COR-L47 (cell line): ENCODE results near the gene ATP1B3.
"Not testable (repeated sequence)": the region's sequence is repeated elsewhere in the genome, so short reads cannot be mapped to it uniquely, and the experiment has no call there.

Source experiments
- DNase-seq: peaks from one replicate; lab custom pipeline; 2025; lab: John Stamatoyannopoulos, UW

ATP1B3 gene

GRCh38 chr3:141905129-141905528 lies 28.7 kb downstream of the ATP1B3 start:
- DNase-seq, result no peak

GRCh38 chr3:141909408-141909807 lies 33.0 kb downstream of the ATP1B3 start:
- DNase-seq, result no peak

GRCh38 chr3:141909986-141910385 lies 33.5 kb downstream of the ATP1B3 start:
- not testable (repeated sequence) for DNase-seq

- DNase-seq, result peak; percentile 76
These were observed 36.8 kb downstream of the ATP1B3 start for GRCh38 chr3:141913150-141913811.

GRCh38 chr3:141914311-141914710 lies 37.9 kb downstream of the ATP1B3 start:
- DNase-seq, result no peak

GRCh38 chr3:141915016-141915415 lies 38.6 kb downstream of the ATP1B3 start:
- DNase-seq, result no peak

GRCh38 chr3:141915766-141916165 lies 39.3 kb downstream of the ATP1B3 start:
- DNase-seq, result no peak

GRCh38 chr3:141920701-141921100 lies 44.3 kb downstream of the ATP1B3 start:
- DNase-seq, result no peak

- DNase-seq, result no peak
These were observed 44.9 kb downstream of the ATP1B3 start for GRCh38 chr3:141921316-141921715.

- DNase-seq, result not testable (repeated sequence)
These were observed 49.2 kb downstream of the ATP1B3 start for GRCh38 chr3:141925677-141926076.

- no peak for DNase-seq
These were observed 50.5 kb downstream of the ATP1B3 start for GRCh38 chr3:141926929-141927328.

GRCh38 chr3:141928631-141929270 lies 52.3 kb downstream of the ATP1B3 start:
- no peak for DNase-seq

- DNase-seq, result no peak
These were observed 53.0 kb downstream of the ATP1B3 start for GRCh38 chr3:141929341-141929995.

- no peak for DNase-seq
These were observed 54.4 kb downstream of the ATP1B3 start for GRCh38 chr3:141930801-141931200.

- no peak for DNase-seq
These were observed 57.2 kb downstream of the ATP1B3 start for GRCh38 chr3:141933421-141934300.

- DNase-seq, result no peak
These were observed 57.9 kb downstream of the ATP1B3 start for GRCh38 chr3:141934354-141934753.

GRCh38 chr3:141938011-141938500 lies 61.6 kb downstream of the ATP1B3 start:
- no peak for DNase-seq

GRCh38 chr3:141939759-141940158 lies 63.3 kb downstream of the ATP1B3 start:
- DNase-seq, result no peak

GRCh38 chr3:141940194-141940776 lies 63.8 kb downstream of the ATP1B3 start:
- DNase-seq, result peak; percentile 90

- no peak for DNase-seq
These were observed 64.7 kb downstream of the ATP1B3 start for GRCh38 chr3:141941093-141941492.

GRCh38 chr3:141942006-141942405 lies 65.6 kb downstream of the ATP1B3 start:
- no peak for DNase-seq
